Liver (tissue), 9 donors: ENCODE measurements around the gene WDR5. TPM values are rescaled to one million over a fixed set of nuclear protein-coding genes. Genes with fewer than 3 reads are reported as not detected.

ENCODE experiments used
- DNase-seq: peaks from one replicate; pipeline ENCODE4 v3.0.0-alpha.2; 2017; ENCODE audit warnings: low spot score
- H3K27ac ChIP-seq, 2 donors: one replicate each; pipeline ENCODE4 v1.7.0; 2013; ENCODE audit warnings: inconsistent platforms in 2 of 2, low read length in 2 of 2, control low read depth in 1 of 2, low read depth in 1 of 2, mild to moderate bottlenecking in 1 of 2
- H3K27me3 ChIP-seq, 4 donors: one replicate each; pipeline versions ENCODE4 v1.6.1 to v1.7.0; 2013; ENCODE audit warnings: low read length in 3 of 4, inconsistent platforms in 1 of 4, mild to moderate bottlenecking in 1 of 4, moderate library complexity in 1 of 4; ENCODE audit not compliant: control insufficient read depth in 4 of 4, insufficient read depth in 4 of 4
- H3K36me3 ChIP-seq, 4 donors: one replicate each; pipeline versions ENCODE4 v1.6.1 to v1.7.0; 2013; ENCODE audit warnings: low read length in 3 of 4, mild to moderate bottlenecking in 3 of 4, low read depth in 1 of 4, moderate library complexity in 1 of 4; ENCODE audit not compliant: control insufficient read depth in 4 of 4, insufficient read depth in 3 of 4
- H3K4me1 ChIP-seq, 4 donors: one replicate each; pipeline versions ENCODE4 v1.6.1 to v1.7.0; 2013; ENCODE audit warnings: low read length in 3 of 4, mild to moderate bottlenecking in 3 of 4, moderate library complexity in 1 of 4; ENCODE audit not compliant: control insufficient read depth in 4 of 4, insufficient read depth in 4 of 4
- H3K4me3 ChIP-seq, 3 donors: one replicate each; pipeline versions ENCODE4 v1.6.1 to v1.7.0; 2013; ENCODE audit warnings: low read length in 3 of 3, control low read depth in 1 of 3, low read depth in 1 of 3, mild to moderate bottlenecking in 1 of 3
- H3K9ac ChIP-seq, 2 donors: one replicate each; pipeline ENCODE4 v1.7.0; 2013; ENCODE audit warnings: low read length in 2 of 2, mild to moderate bottlenecking in 2 of 2, moderate library complexity in 2 of 2, control low read depth in 1 of 2, low read depth in 1 of 2
- H3K9me3 ChIP-seq, 4 donors: one replicate each; pipeline versions ENCODE4 v1.6.1 to v1.7.0; 2013; ENCODE audit warnings: low read length in 3 of 4; ENCODE audit not compliant: control insufficient read depth in 4 of 4
- ATF3 ChIP-seq: IDR thresholded peaks from 2 replicates; pipeline ENCODE4 v1.6.1; 2016; ENCODE audit warnings: antibody characterized with exemption
- EGR1 ChIP-seq, 2 donors: IDR thresholded peaks; 2 replicates each; pipeline ENCODE4 v1.6.1; 2016 to 2018; ENCODE audit warnings: antibody characterized with exemption in 2 of 2, low read depth in 2 of 2
- FOXA1 ChIP-seq: IDR thresholded peaks from 2 replicates; pipeline ENCODE4 v1.6.1; 2016; ENCODE audit warnings: antibody characterized with exemption
- FOXA2 ChIP-seq: IDR thresholded peaks from 2 replicates; pipeline ENCODE4 v1.6.1; 2016; ENCODE audit warnings: antibody characterized with exemption
- GABPA ChIP-seq, 2 donors: IDR thresholded peaks in 1 of 2; conservative IDR thresholded peaks in 1 of 2; 2 replicates each; pipeline ENCODE4 v1.6.1; 2016; ENCODE audit warnings: antibody characterized with exemption in 2 of 2, mild to moderate bottlenecking in 1 of 2, moderate library complexity in 1 of 2
- HNF4A ChIP-seq, 2 donors: conservative IDR thresholded peaks; 2 replicates each; pipeline ENCODE4 v1.6.1; 2016; ENCODE audit warnings: antibody characterized with exemption in 2 of 2, mild to moderate bottlenecking in 2 of 2
- HNF4G ChIP-seq: IDR thresholded peaks from 2 replicates; pipeline ENCODE4 v1.6.1; 2016; ENCODE audit warnings: antibody characterized with exemption
- NR2F2 ChIP-seq: IDR thresholded peaks from 2 replicates; pipeline ENCODE4 v1.6.1; 2016; ENCODE audit warnings: antibody characterized with exemption
- RAD21 ChIP-seq, 2 donors: IDR thresholded peaks; 2 replicates each; pipeline ENCODE4 v1.6.1; 2016; ENCODE audit warnings: antibody characterized with exemption in 2 of 2, mild to moderate bottlenecking in 2 of 2
- REST ChIP-seq: IDR thresholded peaks from 2 replicates; pipeline ENCODE4 v1.6.1; 2016; ENCODE audit warnings: antibody characterized with exemption, mild to moderate bottlenecking
- RXRA ChIP-seq, 2 donors: IDR thresholded peaks; 2 replicates each; pipeline ENCODE4 v1.6.1; 2017 to 2018; ENCODE audit warnings: antibody characterized with exemption in 2 of 2, mild to moderate bottlenecking in 1 of 2
- YY1 ChIP-seq: IDR thresholded peaks from 2 replicates; pipeline ENCODE4 v1.6.1; 2016; ENCODE audit warnings: antibody characterized with exemption, mild to moderate bottlenecking
- ZBTB33 ChIP-seq: IDR thresholded peaks from 2 replicates; pipeline ENCODE4 v1.6.1; 2016; ENCODE audit warnings: antibody characterized with exemption
- WGBS: extraction: QIAGEN DNeasy Blood & Tissue Kit; methylation state at CpG from one replicate; pipeline ENCODE4 v1.1.7; 2013; 5-methylcytosine and 5-hydroxymethylcytosine counted together
- polyA plus RNA-seq, 2 donors: library from polyadenylated mRNA; stranded (reverse) in 1 of 2; unstranded in 1 of 2; fragments of 200-250 nt in 1 of 2; fragments of >200 nt in 1 of 2; fragmentation: Nextera tagmentation in 1 of 2; extraction: Ambion mirVana in 1 of 2; gene quantifications; one replicate each; pipeline versions ENCODE4 v1.2.1 to v1.2.3, GENCODE V29; 2013 to 2015
- total RNA-seq, 2 donors: library from RNA; depleted of rRNA; stranded (reverse); fragments of >200 nt; gene quantifications; one replicate each; pipeline ENCODE4 v1.2.3, GENCODE V29; 2014
- donor health status: healthy.
- donor health status: healthy.
- donor health status: healthy.
- donor health status: healthy.
- donor health status: healthy.

The WDR5 gene
- total and polyA plus RNA-seq, 4 donors: 11.1 to 21.6 (median 14.6) TPM

GRCh38 chr9:134192311-134192950 lies 56.5 kb downstream of the WDR5 start (continued):
- TF ChIP-seq ATF3: no peak
- no peak for TF ChIP-seq HNF4G
- no peak for TF ChIP-seq RAD21 (IDR thresholded peaks at IDR 0.05)
- TF ChIP-seq FOXA2: no peak
- no peak for TF ChIP-seq EGR1 (IDR thresholded peaks at IDR 0.05; ENCODE audit: low read depth in 2 of 2)
- TF ChIP-seq RXRA (IDR thresholded peaks at IDR 0.05): no peak

- no peaks in the 10 kb centered on the region for H3K9me3 ChIP-seq
- no peak overlapping the region for H3K9ac ChIP-seq
- no peak overlapping the region for H3K4me3 ChIP-seq
- WGBS: 91% methylated on average over 21 of the region's 21 CpGs
- peaks cover 12 to 32% (median 22%) of the 10 kb centered on the region in 4 donors for H3K4me1 ChIP-seq
- no peak for TF ChIP-seq GABPA (IDR thresholded peaks at IDR 0.05 in 1 of 2, conservative IDR thresholded peaks at IDR 0.05 in 1 of 2)
- no peak for TF ChIP-seq ZBTB33
- no peak for TF ChIP-seq NR2F2
- no peak for TF ChIP-seq ATF3
- TF ChIP-seq EGR1 (IDR thresholded peaks at IDR 0.05; ENCODE audit: low read depth in 2 of 2): no peak
- TF ChIP-seq HNF4A (conservative IDR thresholded peaks at IDR 0.05): no peak
- no peak for TF ChIP-seq FOXA1
- no peak for TF ChIP-seq YY1
- no peak for TF ChIP-seq REST
- no peak for DNase-seq
- no peaks in the 10 kb centered on the region for H3K36me3 ChIP-seq
- no peaks in the 10 kb centered on the region for H3K27me3 ChIP-seq
- H3K27ac ChIP-seq: no peak overlapping the region
Observed at GRCh38 chr9:134192951-134193731, 57.3 kb downstream of the WDR5 start.
